ENCODE measurements around the gene CEACAM1. TPM values are rescaled to one million over a fixed set of nuclear protein-coding genes. Genes with fewer than 3 reads are reported as not detected.
"Not testable (repeated sequence)": the region's sequence is repeated elsewhere in the genome, so short reads cannot be mapped to it uniquely, and the experiment has no call there.

The CEACAM1 gene
- total RNA-seq, 2 experiments from 2014 or later = 5.4 to 5.8 TPM

DNA sequence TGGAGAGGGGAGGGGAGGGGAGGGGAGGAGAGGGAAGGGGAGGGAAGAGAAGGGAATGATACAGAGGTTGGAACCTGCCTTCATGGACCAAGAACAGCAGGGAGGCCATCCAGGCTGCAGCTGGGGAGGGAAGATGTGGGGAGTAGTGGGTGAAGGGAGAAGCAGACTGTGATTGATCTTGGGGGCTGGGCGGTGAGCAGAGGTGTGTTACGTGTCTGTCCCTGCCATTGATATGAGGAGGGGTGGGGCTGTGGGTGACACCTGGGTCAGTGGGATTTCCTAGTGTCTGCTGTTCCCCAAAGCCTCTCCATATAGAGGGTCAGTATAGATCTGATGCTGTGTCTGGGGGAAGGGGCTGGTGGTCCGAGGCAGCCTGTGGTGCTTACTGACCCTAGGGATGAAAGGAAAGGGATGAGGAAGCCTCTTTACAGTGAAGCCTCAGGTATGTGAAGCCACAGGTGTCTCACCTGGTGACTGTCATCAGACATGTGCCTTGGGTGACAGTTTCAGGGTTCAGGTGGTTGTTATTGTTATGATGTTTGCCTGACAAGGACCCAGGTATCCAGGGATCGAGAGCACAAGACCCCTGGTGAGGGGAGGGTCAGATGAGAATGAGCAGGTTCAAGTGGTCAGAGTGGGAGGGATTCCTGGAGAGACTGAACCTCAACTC is 18.7 kb upstream of the CEACAM1 start:
- Mint-ChIP-seq H3K27ac (no peak overlapping the region), H3K36me3 (no peaks in the 10 kb centered on the region), H3K4me1 (ENCODE audit: low read depth) (no peaks in the 10 kb centered on the region), H3K9me3 (peaks cover 7% of the 10 kb centered on the region), H3K4me3 (no peak overlapping the region), H3K27me3 (peaks cover 7% of the 10 kb centered on the region)
- DNase-seq = no peak
- intact Hi-C loops (cut with micrococcal nuclease) = no loop called here
- CTCF ChIA-PET = no interaction called here
- POLR2A ChIA-PET = no interaction called here

DNA sequence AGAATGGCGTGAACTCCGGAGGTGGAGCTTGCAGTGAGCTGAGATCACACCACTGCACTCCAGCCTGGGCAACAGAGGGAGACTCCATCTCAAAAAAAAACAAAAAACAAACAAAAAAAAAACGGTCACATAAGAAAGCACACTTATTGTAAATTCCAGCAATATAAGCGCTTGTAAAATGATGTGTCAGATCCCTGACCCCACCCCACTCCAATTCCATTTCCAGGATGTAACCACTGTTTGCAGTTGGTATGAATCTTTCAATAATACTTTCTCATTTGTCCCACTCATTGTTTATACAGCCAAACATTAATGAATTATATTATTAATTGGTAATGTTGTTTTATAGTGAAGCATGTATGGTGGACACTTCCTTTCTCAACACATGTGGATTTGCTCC is 15.9 kb upstream of the CEACAM1 start:
- Mint-ChIP-seq H3K27me3 (peaks cover 7% of the 10 kb centered on the region), H3K4me3 (no peak overlapping the region), H3K36me3 (no peaks in the 10 kb centered on the region), H3K9me3 (peaks cover 3% of the 10 kb centered on the region), H3K4me1 (ENCODE audit: low read depth) (no peaks in the 10 kb centered on the region), H3K27ac (no peak overlapping the region)
- intact Hi-C loops (cut with micrococcal nuclease) = no loop called here
- POLR2A ChIA-PET = no interaction called here
- CTCF ChIA-PET = no interaction called here
- no peak for DNase-seq

DNA sequence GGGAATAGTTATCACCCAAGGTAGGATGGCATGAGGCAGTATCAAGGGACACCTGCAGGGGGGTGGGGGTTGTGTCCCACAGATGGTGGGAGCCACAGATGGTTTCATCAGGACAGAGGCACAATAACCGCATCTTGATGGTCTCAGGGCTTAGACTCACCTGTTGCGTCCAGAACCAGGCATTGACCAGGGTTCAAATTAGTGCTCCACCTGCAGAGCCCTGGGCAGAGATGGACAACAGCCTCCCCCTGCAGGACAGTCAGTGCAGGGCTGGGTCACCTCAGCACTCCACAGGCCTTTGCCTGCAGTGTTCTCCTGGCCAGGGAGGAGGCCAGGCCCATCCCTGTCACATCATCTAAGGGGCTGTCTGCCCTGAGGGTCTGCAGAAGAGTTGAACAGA is 14.5 kb upstream of the CEACAM1 start:
- ChIA-PET CTCF (interaction anchor here (1.2 kb wide), 1 partner anchor 13 kb away, joined by 3 read pairs; no protein-coding TSS in a partner anchor), POLR2A (no interaction called here)
- Mint-ChIP-seq H3K4me3 (no peak overlapping the region), H3K9me3 (no peaks in the 10 kb centered on the region), H3K27me3 (peaks cover 6% of the 10 kb centered on the region), H3K4me1 (ENCODE audit: low read depth) (no peaks in the 10 kb centered on the region), H3K27ac (no peak overlapping the region), H3K36me3 (no peaks in the 10 kb centered on the region)
- intact Hi-C loops (cut with micrococcal nuclease) = no loop called here
- no peak for DNase-seq

GRCh38 chr19:42540071-42540553 is 11.8 kb upstream of the CEACAM1 start:
- no peaks in the 10 kb centered on the region for H3K4me1 Mint-ChIP-seq (ENCODE audit: low read depth)
- intact Hi-C loops (cut with micrococcal nuclease) = no loop called here
- H3K9me3 Mint-ChIP-seq = no peaks in the 10 kb centered on the region
- CTCF ChIA-PET = interaction anchor here (0.7 to 1.7 kb wide), 2 partner anchors 10 to 90 kb away, joined by 3 to 5 read pairs; no protein-coding TSS in a partner anchor
- H3K36me3 Mint-ChIP-seq = no peaks in the 10 kb centered on the region
- DNase-seq = no peak
- no peak overlapping the region for H3K27ac Mint-ChIP-seq
- no peaks in the 10 kb centered on the region for H3K27me3 Mint-ChIP-seq
- H3K4me3 Mint-ChIP-seq = no peak overlapping the region
- POLR2A ChIA-PET = no interaction called here

- intact Hi-C loops (cut with micrococcal nuclease) = no loop called here
- Mint-ChIP-seq H3K27ac (no peak overlapping the region), H3K4me3 (no peak overlapping the region), H3K9me3 (no peaks in the 10 kb centered on the region), H3K4me1 (ENCODE audit: low read depth) (no peaks in the 10 kb centered on the region), H3K27me3 (no peaks in the 10 kb centered on the region), H3K36me3 (no peaks in the 10 kb centered on the region)
- ChIA-PET CTCF (interaction anchor here (0.7 to 2.6 kb wide), 3 partner anchors 9 to 89 kb away, joined by 3 to 7 read pairs (median 5); partner anchors contain the start of gene CEACAM1), POLR2A (no interaction called here)
- no peak for DNase-seq
Observed at GRCh38 chr19:42538841-42539709, 10.8 kb upstream of the CEACAM1 start.

- H3K4me3 Mint-ChIP-seq; H3K36me3 Mint-ChIP-seq; CTCF ChIA-PET; H3K27ac Mint-ChIP-seq; H3K27me3 Mint-ChIP-seq; H3K4me1 Mint-ChIP-seq (ENCODE audit: low read depth); H3K9me3 Mint-ChIP-seq; intact Hi-C loops (cut with micrococcal nuclease); DNase-seq: not testable (repeated sequence)
- POLR2A ChIA-PET = interaction anchor here (0.6 kb wide), 1 partner anchor 79 kb away, joined by 5 read pairs; no protein-coding TSS in a partner anchor
Observed at GRCh38 chr19:42535276-42535675, 7.0 kb upstream of the CEACAM1 start.

DNA sequence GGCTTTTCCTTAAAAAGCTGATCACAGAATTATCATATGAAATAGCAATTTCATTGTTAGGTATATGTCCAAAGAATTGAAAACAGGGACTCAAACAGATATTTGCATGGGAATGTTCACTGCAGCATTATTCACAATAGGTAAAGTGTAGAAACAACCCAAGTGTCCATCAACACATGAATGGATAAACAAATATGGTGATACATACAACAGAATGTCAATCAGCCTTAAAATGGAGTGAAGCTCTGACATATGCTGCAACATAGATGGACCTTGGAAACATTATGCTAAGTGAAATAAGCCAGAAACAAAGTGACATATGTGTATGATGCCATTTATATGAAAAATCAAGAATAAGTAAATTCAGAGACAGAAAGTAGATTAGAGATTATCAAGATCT is 6.1 kb upstream of the CEACAM1 start:
- Mint-ChIP-seq H3K36me3 (no peaks in the 10 kb centered on the region), H3K4me3 (no peak overlapping the region), H3K4me1 (ENCODE audit: low read depth) (peaks cover 4% of the 10 kb centered on the region), H3K9me3 (no peaks in the 10 kb centered on the region), H3K27me3 (no peaks in the 10 kb centered on the region), H3K27ac (no peak overlapping the region)
- no peak for DNase-seq
- CTCF ChIA-PET = no interaction called here
- POLR2A ChIA-PET = no interaction called here
- intact Hi-C loops (cut with micrococcal nuclease) = no loop called here

GRCh38 chr19:42532891-42533290 is 4.6 kb upstream of the CEACAM1 start:
- no peaks in the 10 kb centered on the region for H3K27me3 Mint-ChIP-seq
- H3K27ac Mint-ChIP-seq = no peak overlapping the region
- no peaks in the 10 kb centered on the region for H3K36me3 Mint-ChIP-seq
- no peak overlapping the region for H3K4me3 Mint-ChIP-seq
- ChIA-PET POLR2A (no interaction called here), CTCF (interaction anchor here (0.9 to 8.1 kb wide), 4 partner anchors 81 to 95 kb away, joined by 3 to 204 read pairs (median 25); no protein-coding TSS in a partner anchor)
- H3K4me1 Mint-ChIP-seq (ENCODE audit: low read depth) = peaks cover 19% of the 10 kb centered on the region
- no peak for DNase-seq
- intact Hi-C loops (cut with micrococcal nuclease) = no loop called here
- no peaks in the 10 kb centered on the region for H3K9me3 Mint-ChIP-seq

DNA sequence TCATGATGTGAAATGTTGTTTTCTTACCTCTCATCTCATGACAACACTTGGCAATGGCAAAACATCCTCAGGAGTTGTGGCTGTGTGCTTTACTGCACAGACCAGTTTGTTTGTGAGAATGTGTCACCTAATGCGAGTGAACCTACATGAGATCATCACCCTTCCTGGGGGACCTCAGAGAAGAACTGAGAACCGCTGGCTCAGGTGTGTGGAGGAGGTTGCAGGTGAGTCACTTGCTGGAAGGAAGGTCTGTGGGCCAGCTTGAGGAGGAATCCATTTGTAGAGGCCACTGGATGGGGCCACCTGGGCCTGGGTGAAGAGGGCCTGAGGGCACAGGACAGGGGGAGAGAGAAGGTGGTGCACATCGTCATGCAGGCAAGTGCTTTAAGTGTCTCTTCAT is 3.0 kb upstream of the CEACAM1 start:
- POLR2A ChIA-PET = no interaction called here

GRCh38 chr19:42529248-42529764 is 1.0 kb upstream of the CEACAM1 start:
- DNase-seq = peak; percentile 82
- Mint-ChIP-seq H3K4me1 (ENCODE audit: low read depth) (peaks cover 33% of the 10 kb centered on the region), H3K27me3 (no peaks in the 10 kb centered on the region), H3K36me3 (no peaks in the 10 kb centered on the region), H3K27ac (peak overlapping the region; percentile 66), H3K9me3 (no peaks in the 10 kb centered on the region), H3K4me3 (peak overlapping the region; percentile 72)
- ChIA-PET CTCF (interaction anchor here (0.9 to 8.1 kb wide), 18 partner anchors 9 to 108 kb away, joined by 3 to 204 read pairs (median 6); no protein-coding TSS in a partner anchor), POLR2A (interaction anchor here (1.4 kb wide), 1 partner anchor 78 kb away, joined by 8 read pairs; no protein-coding TSS in a partner anchor)
- intact Hi-C loops (cut with micrococcal nuclease) = loop anchor here (1.0 to 2.0 kb wide), 2 partner anchors 15 to 79 kb away; no protein-coding TSS in a partner anchor

More for the DNA sequence above, 3.0 kb upstream of the CEACAM1 start:
- Mint-ChIP-seq H3K36me3 (no peaks in the 10 kb centered on the region), H3K4me3 (no peak overlapping the region), H3K27me3 (no peaks in the 10 kb centered on the region), H3K9me3 (no peaks in the 10 kb centered on the region), H3K27ac (no peak overlapping the region), H3K4me1 (ENCODE audit: low read depth) (peaks cover 29% of the 10 kb centered on the region)
- DNase-seq = peak; percentile 36
- intact Hi-C loops (cut with micrococcal nuclease) = no loop called here
- CTCF ChIA-PET = interaction anchor here (0.6 to 8.1 kb wide), 5 partner anchors 32 to 876 kb away, joined by 4 to 204 read pairs (median 47); no protein-coding TSS in a partner anchor

DNA sequence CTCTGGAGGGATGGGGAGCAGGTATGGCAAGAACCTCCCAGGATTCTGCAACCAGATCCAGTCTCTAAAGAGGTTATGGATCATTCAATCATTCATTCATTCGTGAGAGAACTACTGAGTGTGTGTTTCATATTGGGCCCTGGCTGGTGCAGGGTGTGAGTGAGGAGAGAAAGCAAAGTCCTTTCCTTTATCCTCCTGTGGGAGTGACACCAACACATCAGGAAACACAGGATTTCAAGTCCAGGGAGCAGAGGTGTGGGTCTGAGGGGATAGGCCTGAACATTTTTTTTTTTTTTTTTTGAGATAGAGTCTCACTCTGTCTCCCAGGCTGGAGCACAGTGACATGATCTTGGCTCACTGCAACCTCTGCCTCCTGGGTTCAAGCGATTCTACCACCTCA is 3.3 kb downstream of the CEACAM1 start:
- intact Hi-C loops (cut with micrococcal nuclease) = no loop called here
- ChIA-PET CTCF (interaction anchor here (8.1 kb wide), 1 partner anchor 73 kb away, joined by 204 read pairs; no protein-coding TSS in a partner anchor), POLR2A (no interaction called here)
- Mint-ChIP-seq H3K4me1 (ENCODE audit: low read depth) (peaks cover 32% of the 10 kb centered on the region), H3K9me3 (no peaks in the 10 kb centered on the region), H3K36me3 (peaks cover 2% of the 10 kb centered on the region), H3K27ac (no peak overlapping the region), H3K4me3 (no peak overlapping the region), H3K27me3 (no peaks in the 10 kb centered on the region)
- no peak for DNase-seq

DNA sequence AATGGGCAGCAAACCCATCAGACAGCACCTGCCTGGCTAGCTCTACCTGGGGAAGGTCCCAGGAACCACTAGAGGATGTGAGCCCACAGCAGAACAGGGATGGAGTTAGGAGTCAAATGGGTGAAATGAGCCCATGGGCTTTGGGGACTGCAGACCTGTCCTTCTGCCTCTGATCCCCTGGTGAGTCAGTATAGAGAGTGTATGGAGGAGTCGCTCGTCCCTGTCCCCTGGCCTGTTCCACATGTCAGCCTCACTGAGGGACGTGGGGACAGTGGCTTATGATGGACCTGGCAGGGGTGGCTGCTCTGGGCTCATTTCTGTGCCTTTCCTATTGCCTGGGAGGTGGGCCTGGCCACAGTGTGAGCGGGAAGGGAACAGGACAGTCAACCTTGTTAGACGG is 4.0 kb downstream of the CEACAM1 start:
- intact Hi-C loops (cut with micrococcal nuclease) = no loop called here
- Mint-ChIP-seq H3K27me3 (no peaks in the 10 kb centered on the region), H3K27ac (no peak overlapping the region), H3K9me3 (no peaks in the 10 kb centered on the region), H3K36me3 (peaks cover 3% of the 10 kb centered on the region), H3K4me3 (no peak overlapping the region), H3K4me1 (ENCODE audit: low read depth) (peaks cover 29% of the 10 kb centered on the region)
- CTCF ChIA-PET = no interaction called here
- no peak for DNase-seq
- POLR2A ChIA-PET = no interaction called here
